Cardiac ventricle fibroblast (primary cell): ENCODE measurements around the gene DCAF16. TPM values are rescaled to one million over a fixed set of nuclear protein-coding genes. Genes with fewer than 3 reads are reported as not detected.

ENCODE experiments used
- total RNA-seq: library from RNA; depleted of rRNA; stranded (reverse); fragments of >200 nt; gene quantifications from 2 replicates; pipeline ENCODE4 v1.2.3, GENCODE V29; 2015

DCAF16 gene
- total RNA-seq, result 22.1 and 25.8 TPM in 2 replicates

GRCh38 chr4:17810260-17811077 lies at the start of gene DCAF16, which contains the start of gene NCAPG:
TSS of gene DCAF16 (minus strand) at chr4:17810757. CDS start at chr4:17804141, 6,616 bp downstream.
TSS of gene NCAPG (plus strand) at chr4:17810979. CDS start at chr4:17811078, 99 bp downstream.

GRCh38 chr4:17781300-17782287 lies 29.0 kb downstream of the DCAF16 start, which contains the start of gene FAM184B:
TSS of gene FAM184B (minus strand) at chr4:17781621. CDS start at chr4:17781299, 322 bp downstream.

Other genes with a start within 250 kb of the DCAF16 start
- gene LAP3, start 233.6 kb downstream of the DCAF16 start, total RNA-seq, result 70.3 and 76.4 TPM in 2 replicates
- gene MED28, start 196.1 kb downstream of the DCAF16 start, total RNA-seq, result 5.5 and 6.5 TPM in 2 replicates
- not detected in 2 replicates for gene FAM184B, start 29.1 kb downstream of the DCAF16 start, total RNA-seq
- 2.1 and 2.3 TPM in 2 replicates for gene NCAPG, start 222 bp upstream of the DCAF16 start, total RNA-seq
- gene LCORL, start 211.0 kb upstream of the DCAF16 start, total RNA-seq, result 5.9 and 12.1 TPM in 2 replicates